PFSK-1 (cell line): ENCODE measurements around the gene TANGO2.

Source experiments
- POLR2AphosphoS5 ChIP-seq: IDR thresholded peaks from 2 replicates; pipeline ENCODE4 v1.6.1; 2012; ENCODE audit warnings: low read depth, mild to moderate bottlenecking, control low read depth, low read length, moderate library complexity
- REST ChIP-seq, 2 experiments: IDR thresholded peaks; 2 replicates each; pipeline versions ENCODE4 v1.6.1 to v1.8.0; 2011 to 2012; ENCODE audit warnings: low read depth in 2 of 2, low read length in 2 of 2, control low read depth in 1 of 2, inconsistent platforms in 1 of 2, mild to moderate bottlenecking in 1 of 2, moderate library complexity in 1 of 2; ENCODE audit not compliant: insufficient read depth in 1 of 2
- SIN3A ChIP-seq: IDR thresholded peaks from 2 replicates; pipeline ENCODE4 v1.6.1; 2012; ENCODE audit warnings: mild to moderate bottlenecking, low read length, moderate library complexity, borderline replicate concordance; ENCODE audit not compliant: insufficient read depth
- TAF1 ChIP-seq: IDR thresholded peaks from 2 replicates; pipeline ENCODE4 v1.6.1; 2012; ENCODE audit warnings: low read length, control low read depth, borderline replicate concordance; ENCODE audit not compliant: insufficient read depth

- no peak for TF ChIP-seq REST (IDR thresholded peaks at IDR 0.05; ENCODE audit: insufficient read depth in 1 of 2, low read depth in 2 of 2, low read length in 2 of 2)
- TF ChIP-seq SIN3A, result no peak
- TF ChIP-seq POLR2AphosphoS5, result no peak
- no peak for TF ChIP-seq TAF1
Observed at GRCh38 chr22:20037419-20037818, 16.5 kb downstream of the TANGO2 start.
